Thoracic aorta (tissue), 2 donors: ENCODE measurements around the gene RPL18A. TPM values are rescaled to one million over a fixed set of nuclear protein-coding genes. Genes with fewer than 3 reads are reported as not detected.

Experiments
- ATAC-seq: fragments of 150-250 bp; one replicate; pipeline ENCODE4 v1.8.0; 2017; ENCODE audit warnings: low read depth; ENCODE audit not compliant: insufficient number of reproducible peaks, low FRiP score
- DNase-seq: peaks from one replicate; pipeline ENCODE4 v3.0.0-alpha.2; 2020; ENCODE audit warnings: low spot score
- H3K27ac ChIP-seq, 2 donors: fragments of 200-600 bp; sonication (generic); 1 replicate in 1 of 2; 2 replicates in 1 of 2; pipeline ENCODE4 v1.5.1; 2016; ENCODE audit warnings: mild to moderate bottlenecking in 2 of 2, moderate library complexity in 2 of 2
- H3K27me3 ChIP-seq: fragments of 200-600 bp; sonication (generic); replicated peaks from 2 replicates; pipeline ENCODE4 v1.6.0; 2016; ENCODE audit warnings: mild to moderate bottlenecking; ENCODE audit not compliant: insufficient read depth
- H3K36me3 ChIP-seq: fragments of 200-600 bp; sonication (generic); one replicate; pipeline ENCODE4 v1.5.1; 2016
- H3K4me1 ChIP-seq, 2 donors: fragments of 200-600 bp; sonication (generic); 1 replicate in 1 of 2; 2 replicates in 1 of 2; pipeline versions ENCODE4 v1.5.1 to v1.6.0; 2016; ENCODE audit warnings: low read depth in 2 of 2, mild to moderate bottlenecking in 1 of 2; ENCODE audit not compliant: control insufficient read depth in 1 of 2
- H3K4me3 ChIP-seq: fragments of 200-600 bp; sonication (generic); 2 replicates; pipeline ENCODE4 v1.5.1; 2016; ENCODE audit warnings: mild to moderate bottlenecking
- H3K9me3 ChIP-seq: fragments of 200-600 bp; sonication (generic); 2 replicates; pipeline ENCODE4 v1.5.1; 2016
- CTCF ChIP-seq: fragments of 200-600 bp; sonication (generic); IDR thresholded peaks from one replicate; pipeline ENCODE4 v1.5.1; 2019; ENCODE audit warnings: antibody characterized with exemption
- total RNA-seq, 2 donors: library from RNA; depleted of rRNA; stranded (reverse); fragments of >200 nt; gene quantifications; one replicate each; pipeline versions ENCODE4 v1.1.0 to v1.2.3, GENCODE V29; 2016

The RPL18A gene
- total RNA-seq, 2 donors from 2014 or later: 718 to 766 TPM

GRCh38 chr19:17888260-17888659 lies 28.6 kb downstream of the RPL18A start:
- Histone ChIP-seq H3K4me1 (no peaks in the 10 kb centered on the region), H3K9me3 (no peaks in the 10 kb centered on the region), H3K27ac (no peak overlapping the region), H3K4me3 (no peak overlapping the region), H3K27me3 (no peaks in the 10 kb centered on the region), H3K36me3 (no peaks in the 10 kb centered on the region)
- no peak for TF ChIP-seq CTCF
- DNase-seq (no peak), ATAC-seq (no peak)

- H3K27me3 ChIP-seq: no peaks in the 10 kb centered on the region
- H3K9me3 ChIP-seq: no peaks in the 10 kb centered on the region
- no peak overlapping the region for H3K4me3 ChIP-seq
- DNase-seq (no peak), ATAC-seq (no peak)
- TF ChIP-seq CTCF: no peak
- no peaks in the 10 kb centered on the region for H3K4me1 ChIP-seq
- H3K27ac ChIP-seq: no peak overlapping the region
- H3K36me3 ChIP-seq: no peaks in the 10 kb centered on the region
Measured at GRCh38 chr19:17889609-17890214, 30.0 kb downstream of the RPL18A start.

- H3K9me3 ChIP-seq: no peaks in the 10 kb centered on the region
- no peak overlapping the region for H3K27ac ChIP-seq
- no peaks in the 10 kb centered on the region for H3K4me1 ChIP-seq
- no peak overlapping the region for H3K4me3 ChIP-seq
- no peak for TF ChIP-seq CTCF
- DNase-seq: no peak
- no peak for ATAC-seq
- no peaks in the 10 kb centered on the region for H3K27me3 ChIP-seq
- H3K36me3 ChIP-seq: no peaks in the 10 kb centered on the region
Measured at GRCh38 chr19:17893766-17894165, 34.1 kb downstream of the RPL18A start.

- H3K9me3 ChIP-seq: peaks cover 1% of the 10 kb centered on the region
Measured at GRCh38 chr19:17902701-17903100, 43.0 kb downstream of the RPL18A start.

GRCh38 chr19:17908244-17908643 lies 48.5 kb downstream of the RPL18A start:
- no peaks in the 10 kb centered on the region for H3K4me1 ChIP-seq
- H3K9me3 ChIP-seq: peaks cover 15% of the 10 kb centered on the region
- H3K27me3 ChIP-seq: no peaks in the 10 kb centered on the region
- DNase-seq: no peak
- H3K27ac ChIP-seq: no peak overlapping the region
- TF ChIP-seq CTCF: no peak
- H3K4me3 ChIP-seq: no peak overlapping the region
- ATAC-seq: no peak
- H3K36me3 ChIP-seq: no peaks in the 10 kb centered on the region

More at GRCh38 chr19:17902701-17903100, 43.0 kb downstream of the RPL18A start:
- no peak for TF ChIP-seq CTCF
- H3K4me3 ChIP-seq: no peak overlapping the region
- no peaks in the 10 kb centered on the region for H3K27me3 ChIP-seq
- no peak overlapping the region for H3K27ac ChIP-seq
- DNase-seq: no peak
- H3K4me1 ChIP-seq: no peaks in the 10 kb centered on the region
- H3K36me3 ChIP-seq: no peaks in the 10 kb centered on the region
- ATAC-seq: no peak
